GM12864 (cell line): ENCODE data around the gene RNF135.

Experiments
- DNase-seq: peaks from one replicate; pipeline ENCODE4 v3.0.0-alpha.2; 2011; ENCODE audit warnings: low read depth
- H3K4me3 ChIP-seq: 2 replicates; pipeline ENCODE4 v1.5.1; 2011; ENCODE audit warnings: mild to moderate bottlenecking, low read depth, low read length, control low read depth
- TF ChIP-seq, protein P1 (sequence below): IDR thresholded peaks from 2 replicates; pipeline ENCODE4 v1.5.1; 2011; ENCODE audit warnings: low read depth, mild to moderate bottlenecking, moderate library complexity, low read length, control low read depth, inconsistent platforms; ENCODE audit errors: missing control alignments

Gene RNF135

DNA sequence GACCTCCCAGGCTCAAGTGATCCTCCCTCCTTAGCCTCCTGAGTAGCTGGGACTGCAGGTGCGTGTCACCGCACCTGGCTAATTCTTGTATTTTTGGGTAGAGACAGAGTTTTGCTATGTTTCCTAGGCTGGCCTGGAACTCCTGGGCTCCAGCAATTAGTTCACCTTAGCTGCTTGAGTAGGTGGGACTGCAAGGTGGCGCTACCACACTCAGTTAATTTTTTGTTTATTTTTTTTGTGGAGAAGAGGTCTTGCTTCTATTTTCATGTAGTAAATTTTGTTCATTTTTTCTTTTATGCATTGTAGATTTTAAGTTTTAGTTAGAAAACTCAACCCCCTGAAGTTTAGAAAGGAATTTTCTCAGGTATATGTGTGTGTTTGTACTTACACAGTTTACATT lies 21.7 kb downstream of the RNF135 start:
- H3K4me3 ChIP-seq, result no peak overlapping the region
- DNase-seq, result no peak
- TF ChIP-seq, protein P1, sequence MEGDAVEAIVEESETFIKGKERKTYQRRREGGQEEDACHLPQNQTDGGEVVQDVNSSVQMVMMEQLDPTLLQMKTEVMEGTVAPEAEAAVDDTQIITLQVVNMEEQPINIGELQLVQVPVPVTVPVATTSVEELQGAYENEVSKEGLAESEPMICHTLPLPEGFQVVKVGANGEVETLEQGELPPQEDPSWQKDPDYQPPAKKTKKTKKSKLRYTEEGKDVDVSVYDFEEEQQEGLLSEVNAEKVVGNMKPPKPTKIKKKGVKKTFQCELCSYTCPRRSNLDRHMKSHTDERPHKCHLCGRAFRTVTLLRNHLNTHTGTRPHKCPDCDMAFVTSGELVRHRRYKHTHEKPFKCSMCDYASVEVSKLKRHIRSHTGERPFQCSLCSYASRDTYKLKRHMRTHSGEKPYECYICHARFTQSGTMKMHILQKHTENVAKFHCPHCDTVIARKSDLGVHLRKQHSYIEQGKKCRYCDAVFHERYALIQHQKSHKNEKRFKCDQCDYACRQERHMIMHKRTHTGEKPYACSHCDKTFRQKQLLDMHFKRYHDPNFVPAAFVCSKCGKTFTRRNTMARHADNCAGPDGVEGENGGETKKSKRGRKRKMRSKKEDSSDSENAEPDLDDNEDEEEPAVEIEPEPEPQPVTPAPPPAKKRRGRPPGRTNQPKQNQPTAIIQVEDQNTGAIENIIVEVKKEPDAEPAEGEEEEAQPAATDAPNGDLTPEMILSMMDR, result no peak

DNA sequence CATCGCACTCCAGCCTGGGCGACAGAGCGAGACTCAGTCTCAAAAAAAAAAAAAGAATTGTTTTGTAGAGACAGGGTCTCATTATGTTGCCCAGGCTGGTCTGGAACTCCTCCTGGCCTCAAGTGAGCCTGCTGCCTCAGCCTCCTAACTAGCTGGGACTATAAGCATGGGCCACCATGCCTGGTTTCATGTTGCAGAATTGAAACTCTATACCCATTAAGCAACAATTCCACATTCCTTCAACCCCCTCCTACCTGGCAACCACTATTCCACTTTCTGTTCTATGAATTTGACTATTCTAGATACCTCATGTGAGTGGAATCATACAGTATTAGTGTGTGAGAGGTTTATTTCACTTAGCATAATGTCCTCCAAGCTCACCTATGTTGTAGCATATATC lies 24.5 kb downstream of the RNF135 start:
- TF ChIP-seq, protein P1, result no peak
- no peak overlapping the region for H3K4me3 ChIP-seq

DNA sequence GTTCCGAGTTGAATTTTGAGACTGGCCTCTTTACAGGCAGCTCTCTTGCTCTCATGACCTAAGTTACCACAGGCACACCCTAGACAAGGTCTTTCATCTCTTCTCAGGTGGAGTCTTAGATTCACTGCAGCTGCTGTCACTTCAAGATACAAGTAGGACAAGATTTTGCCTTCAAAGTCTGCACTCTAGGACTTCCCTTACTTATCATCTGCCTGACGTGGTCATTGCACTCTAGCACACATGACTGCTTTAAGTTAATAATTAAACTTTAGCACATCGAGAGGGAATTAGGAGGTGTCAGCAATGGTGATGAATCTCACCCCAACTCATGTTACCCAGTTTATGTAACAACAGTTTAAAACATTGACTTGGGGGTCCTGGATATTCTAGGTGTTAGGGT lies 25.6 kb downstream of the RNF135 start:
- no peak for DNase-seq
- TF ChIP-seq, protein P1, result no peak
- no peak overlapping the region for H3K4me3 ChIP-seq

More for the DNA sequence above, 24.5 kb downstream of the RNF135 start:
- DNase-seq, result no peak

DNA sequence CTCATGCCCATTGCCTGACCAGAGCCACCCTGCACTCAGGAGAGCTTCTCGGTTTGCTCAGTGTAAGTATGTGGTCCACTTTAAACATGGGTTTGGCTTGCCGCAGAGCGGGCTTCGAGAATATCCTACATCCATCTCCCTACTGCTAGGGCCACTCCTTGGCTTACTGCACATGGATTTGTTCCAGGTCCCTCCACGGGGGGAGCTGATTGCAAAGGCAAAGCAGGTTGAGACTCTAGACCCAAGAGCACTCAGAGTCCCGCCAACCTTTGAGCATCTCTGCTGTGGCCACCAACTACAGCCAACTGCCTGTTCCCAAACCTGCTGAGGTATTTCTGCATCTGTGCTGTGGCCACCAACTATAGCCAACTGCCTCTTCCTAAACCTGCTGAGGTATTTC lies 26.4 kb downstream of the RNF135 start:
- no peak for DNase-seq
- no peak overlapping the region for H3K4me3 ChIP-seq
- TF ChIP-seq, protein P1, result no peak

DNA sequence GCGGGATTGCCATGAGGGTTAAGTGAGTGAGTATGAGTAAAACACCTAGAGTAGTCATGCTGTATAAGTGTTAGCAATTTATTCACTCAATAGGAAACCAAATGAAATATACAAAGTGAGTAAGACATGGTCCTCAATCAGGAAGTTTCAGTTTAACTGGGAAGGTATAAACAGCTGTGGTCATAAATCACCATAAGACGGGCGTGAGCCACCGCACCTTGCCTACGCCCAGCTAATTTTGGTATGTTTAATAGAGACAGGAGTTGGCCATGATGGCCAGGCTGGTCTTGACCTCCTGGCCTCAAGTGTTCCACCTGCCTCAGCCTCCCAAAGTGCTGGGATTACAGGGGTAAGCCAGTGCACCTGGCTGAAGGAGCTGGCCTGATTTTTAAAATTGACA lies 27.0 kb downstream of the RNF135 start:
- DNase-seq, result no peak
- no peak overlapping the region for H3K4me3 ChIP-seq
- TF ChIP-seq, protein P1, result no peak

DNA sequence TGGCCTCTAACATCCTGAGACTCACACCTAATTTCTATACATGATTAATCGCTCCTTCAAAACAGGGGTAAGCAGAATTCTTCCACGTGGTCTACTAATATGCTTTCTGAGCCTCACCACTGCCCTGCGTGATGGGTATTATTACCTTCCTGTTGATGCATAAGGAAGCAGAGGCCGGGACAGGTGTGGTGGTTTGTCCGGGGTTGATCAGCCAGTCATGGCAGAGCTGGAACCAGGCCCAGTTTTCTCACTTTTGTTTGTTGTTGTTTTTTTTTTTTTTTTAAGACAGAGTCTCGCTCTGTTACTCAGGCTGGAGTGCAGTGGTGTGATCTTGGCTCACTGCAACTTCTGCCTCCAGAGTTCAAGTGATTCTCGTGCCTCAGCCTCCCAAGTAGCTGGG lies 31.2 kb downstream of the RNF135 start:
- DNase-seq, result no peak
- no peak overlapping the region for H3K4me3 ChIP-seq
- TF ChIP-seq, protein P1, result no peak

DNA sequence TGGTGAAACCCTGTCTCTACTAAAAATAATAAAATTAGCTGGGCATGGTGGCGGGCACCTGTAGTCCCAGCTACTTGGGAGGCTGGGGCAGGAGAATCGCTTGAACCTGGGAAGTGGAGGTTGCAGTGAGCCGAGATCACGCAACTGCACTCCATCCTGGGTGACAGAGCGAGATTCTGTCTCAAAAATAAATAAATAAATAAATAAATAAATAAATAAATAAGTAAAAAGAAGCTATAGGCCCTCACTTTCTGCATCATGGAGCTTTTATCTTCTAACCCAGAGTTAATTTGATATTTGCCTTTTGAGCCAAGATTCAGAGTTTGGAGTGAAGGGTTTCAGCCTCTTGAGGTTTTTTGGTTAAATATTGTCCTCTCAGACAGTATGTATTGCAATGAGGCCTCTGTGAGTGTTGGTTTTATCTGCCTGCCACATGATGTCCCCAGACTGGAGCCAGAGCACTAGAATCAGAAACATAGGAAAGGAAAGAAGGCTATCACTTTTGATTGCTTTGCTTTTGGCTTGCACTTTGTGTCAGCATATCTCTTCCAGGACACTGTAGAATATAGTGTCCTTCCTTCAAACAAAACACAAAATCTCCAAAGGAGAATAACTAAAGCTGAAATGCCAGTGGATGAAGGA lies 32.5 kb downstream of the RNF135 start:
- no peak overlapping the region for H3K4me3 ChIP-seq
- TF ChIP-seq, protein P1, result no peak
- no peak for DNase-seq
